Activated T-cell treated with anti-CD3 and anti-CD28 coated beads, Interleukin-2, amount 50 U/mL, for 72 hours (primary cell): Measurements from ENCODE around the gene BABAM2. TPM values are rescaled to one million over a fixed set of nuclear protein-coding genes. Genes with fewer than 3 reads are reported as not detected.
A peak's percentile ranks its signal among the peaks of the same experiment; 100 is the strongest.

Experiments used
- ATAC-seq, 2 donors: fragments of 150-1000 bp; cut with Tn5 transposase; replicated peaks in 1 of 2; 2 replicates each; pipeline ENCODE4 v1.10.0; 2021; ENCODE audit warnings: moderate library complexity in 2 of 2, mild to moderate bottlenecking in 1 of 2
- DNase-seq, 2 donors: peaks; one replicate each; pipeline ENCODE4 v3.0.0; 2021 to 2022; ENCODE audit warnings: mixed read lengths in 1 of 2
- H3K27ac Mint-ChIP-seq: one replicate; pipeline ENCODE4 v1.8.0; 2022; ENCODE audit warnings: mild to moderate bottlenecking, moderate library complexity, mixed read lengths
- H3K27me3 Mint-ChIP-seq: one replicate; pipeline ENCODE4 v1.8.0; 2022; ENCODE audit warnings: low read depth, mixed read lengths
- H3K36me3 Mint-ChIP-seq, 2 donors: one replicate each; pipeline ENCODE4 v1.8.0; 2022; ENCODE audit warnings: mixed read lengths in 2 of 2, mild to moderate bottlenecking in 1 of 2; ENCODE audit not compliant: insufficient read depth in 2 of 2
- H3K4me1 Mint-ChIP-seq: one replicate; pipeline ENCODE4 v1.8.0; 2022; ENCODE audit warnings: low read depth, mixed read lengths
- H3K4me3 Mint-ChIP-seq, 2 donors: one replicate each; pipeline ENCODE4 v1.8.0; 2022; ENCODE audit warnings: mild to moderate bottlenecking in 2 of 2, mixed read lengths in 2 of 2, moderate library complexity in 2 of 2
- H3K9me3 Mint-ChIP-seq, 2 donors: one replicate each; pipeline ENCODE4 v1.8.0; 2022; ENCODE audit warnings: mixed read lengths in 2 of 2
- total RNA-seq, 2 donors: library from RNA; stranded (reverse); gene quantifications; one replicate each; pipeline ENCODE4 v1.2.3, GENCODE V29; 2022

The BABAM2 gene
- total RNA-seq, 2 donors from 2014 or later: 96.6 to 97.2 TPM

DNA sequence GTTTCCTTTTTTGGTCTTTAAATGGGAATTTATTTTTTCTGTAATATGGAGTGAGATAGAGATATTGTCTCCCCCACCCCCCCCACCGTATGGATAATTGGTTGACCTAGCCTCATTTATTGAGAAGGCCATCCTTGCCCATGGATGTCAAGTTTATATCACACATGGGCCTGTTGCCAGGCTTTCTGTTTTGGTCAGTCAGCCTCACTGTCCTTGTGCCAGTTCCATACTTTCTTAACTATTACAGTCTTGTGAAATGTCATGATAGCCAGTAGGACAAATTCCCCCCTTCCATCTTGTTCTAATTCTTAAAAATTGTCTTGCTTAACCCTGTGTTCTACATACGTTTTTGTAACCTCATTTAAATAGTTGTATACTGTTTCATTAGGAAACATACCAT is 12.5 kb downstream of the BABAM2 start:
- H3K4me1 Mint-ChIP-seq: peaks cover 87% of the 10 kb centered on the region

DNA sequence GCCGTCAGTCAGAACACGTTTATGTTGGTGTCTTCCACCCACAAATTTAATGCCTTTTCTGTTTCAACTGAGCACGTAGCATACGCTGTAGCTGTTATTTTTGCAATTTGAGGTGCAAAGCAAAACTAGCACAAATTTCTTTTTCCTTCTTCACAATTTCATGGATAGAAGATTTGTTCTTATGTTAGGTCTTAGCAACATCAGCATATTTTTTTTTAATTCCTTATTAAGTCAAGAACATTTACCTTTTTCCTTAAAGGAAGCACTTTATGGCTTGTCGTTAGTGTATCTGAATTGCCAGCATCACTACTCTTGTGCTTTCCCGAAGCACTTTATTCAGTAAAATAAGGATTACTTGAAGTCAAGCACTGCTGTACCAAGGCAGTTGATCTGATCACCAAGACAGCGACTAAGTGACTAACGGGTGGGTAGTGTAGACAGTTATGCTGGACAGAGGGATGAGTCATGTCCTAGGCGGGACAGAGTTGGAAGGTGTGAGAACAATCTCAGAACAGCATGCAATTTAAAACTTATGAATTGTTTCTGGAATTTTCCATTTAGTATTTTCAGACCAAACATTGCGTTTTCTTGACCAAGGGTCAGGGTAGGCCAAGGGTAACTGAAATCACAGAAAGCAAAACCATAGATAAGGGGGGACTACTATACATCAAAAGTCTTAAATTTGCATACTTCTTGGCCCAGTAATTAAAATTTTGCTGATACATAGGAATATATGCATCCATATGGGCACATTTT is 13.3 kb downstream of the BABAM2 start:
- H3K4me3 Mint-ChIP-seq: peak overlapping the region; percentile 11 to 27
- peaks cover 20 to 23% of the 10 kb centered on the region in 2 donors for H3K36me3 Mint-ChIP-seq
- H3K27ac Mint-ChIP-seq: peak overlapping the region; percentile 88
- peaks cover 87% of the 10 kb centered on the region for H3K4me1 Mint-ChIP-seq
- no peaks in the 10 kb centered on the region for H3K27me3 Mint-ChIP-seq
- H3K9me3 Mint-ChIP-seq: peaks cover 1 to 4% of the 10 kb centered on the region in 2 donors
- DNase-seq: peak; percentile 21 to 30
- peak; percentile 48 to 57 for ATAC-seq

More for the DNA sequence above, 12.5 kb downstream of the BABAM2 start:
- Mint-ChIP-seq H3K27ac (peak overlapping the region; percentile 100), H3K27me3 (no peaks in the 10 kb centered on the region), H3K4me3 (peak overlapping the region; percentile 29 to 94), H3K9me3 (peaks cover 1 to 4% of the 10 kb centered on the region in 2 donors), H3K36me3 (peaks cover 20 to 26% of the 10 kb centered on the region in 2 donors)
- ATAC-seq (no peak), DNase-seq (no peak)

DNA sequence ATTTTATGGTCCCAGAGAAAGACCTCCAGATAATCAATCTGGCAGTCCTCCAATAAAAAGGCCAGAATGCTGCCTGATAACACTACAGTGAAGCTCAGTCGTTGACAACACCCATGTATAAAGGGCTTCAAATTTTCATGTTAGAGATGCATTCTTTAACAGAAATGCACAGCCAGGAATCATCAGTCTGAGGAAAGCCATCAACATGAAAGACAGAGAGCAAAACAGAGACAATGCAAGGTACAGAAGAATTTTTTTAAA is 13.8 kb downstream of the BABAM2 start:
- no peak overlapping the region for H3K27ac Mint-ChIP-seq
- no peak for DNase-seq
- peaks cover 91% of the 10 kb centered on the region for H3K4me1 Mint-ChIP-seq
- H3K4me3 Mint-ChIP-seq: no peak overlapping the region
- no peak for ATAC-seq
- H3K9me3 Mint-ChIP-seq: peaks cover 1 to 4% of the 10 kb centered on the region in 2 donors
- no peaks in the 10 kb centered on the region for H3K27me3 Mint-ChIP-seq
- H3K36me3 Mint-ChIP-seq: peaks cover 20 to 21% of the 10 kb centered on the region in 2 donors

DNA sequence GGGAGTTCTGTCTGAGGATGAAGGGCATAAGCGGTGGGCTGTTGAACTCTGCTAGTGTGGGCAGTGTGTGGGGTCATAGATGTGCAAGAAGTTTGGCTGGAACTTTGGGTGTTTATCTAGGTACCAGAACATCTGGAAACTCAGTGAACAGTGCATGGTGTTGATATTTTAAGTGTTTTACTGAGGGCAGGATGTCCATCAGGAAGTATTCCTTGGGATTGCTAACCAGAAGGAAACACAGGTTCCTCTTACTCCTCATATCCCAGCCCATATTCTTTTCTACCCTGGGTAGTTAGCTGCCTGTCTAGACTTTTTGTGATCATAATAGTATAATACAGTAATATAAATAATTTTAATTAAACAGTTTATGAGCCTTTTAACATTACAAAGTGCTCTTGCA is 15.5 kb downstream of the BABAM2 start:
- Mint-ChIP-seq H3K27me3 (no peaks in the 10 kb centered on the region), H3K27ac (no peak overlapping the region), H3K4me3 (no peak overlapping the region), H3K4me1 (peaks cover 84% of the 10 kb centered on the region), H3K36me3 (peaks cover 19 to 25% of the 10 kb centered on the region in 2 donors), H3K9me3 (peaks cover 1 to 4% of the 10 kb centered on the region in 2 donors)
- ATAC-seq: no peak
- DNase-seq: no peak

DNA sequence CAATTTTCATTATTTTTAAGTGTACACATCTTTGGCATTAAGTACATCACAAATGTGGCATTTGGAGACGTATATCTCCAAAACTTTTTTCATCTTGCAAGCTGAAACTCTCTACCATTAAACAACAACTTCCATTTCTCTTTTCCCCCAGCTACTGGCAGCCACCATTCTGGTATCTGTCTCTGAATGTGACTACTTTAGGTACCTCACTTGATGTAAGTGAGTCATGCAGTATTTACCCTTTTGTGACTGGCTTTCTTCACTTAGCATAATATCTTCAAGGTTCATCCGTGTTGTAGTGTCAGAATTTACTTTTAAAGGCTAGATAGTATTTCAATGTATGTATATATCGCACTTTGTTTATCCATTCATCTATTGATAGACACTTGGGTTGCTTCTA is 17.0 kb downstream of the BABAM2 start:
- H3K4me3 Mint-ChIP-seq: peak overlapping the region; percentile 18 to 21
- peak; percentile 91 to 92 for ATAC-seq
- H3K27me3 Mint-ChIP-seq: no peaks in the 10 kb centered on the region
- peaks cover 21 to 24% of the 10 kb centered on the region in 2 donors for H3K36me3 Mint-ChIP-seq
- DNase-seq: peak; percentile 21 to 24
- peaks cover 1 to 4% of the 10 kb centered on the region in 2 donors for H3K9me3 Mint-ChIP-seq
- H3K4me1 Mint-ChIP-seq: peaks cover 80% of the 10 kb centered on the region
- no peak overlapping the region for H3K27ac Mint-ChIP-seq

DNA sequence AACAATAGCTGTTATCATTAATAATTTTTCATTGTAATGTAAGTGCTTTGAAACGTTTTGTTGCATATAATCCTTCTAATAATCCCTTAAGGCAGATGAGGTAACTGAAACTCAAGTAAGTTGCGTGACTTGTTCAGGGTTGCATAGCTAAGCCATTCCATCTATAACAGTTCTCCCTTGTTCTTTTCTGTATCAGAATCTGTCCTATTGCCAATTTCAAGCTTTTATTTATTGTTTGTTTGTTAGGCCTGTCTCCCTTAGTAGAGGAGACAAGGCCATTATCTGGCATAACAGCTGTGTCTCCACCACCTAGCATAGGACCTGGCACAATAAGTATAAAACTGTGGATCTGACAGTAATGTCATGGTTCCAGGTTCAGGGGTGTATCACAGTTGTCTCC is 19.4 kb downstream of the BABAM2 start:
- Mint-ChIP-seq H3K36me3 (peaks cover 14 to 15% of the 10 kb centered on the region in 2 donors), H3K27me3 (no peaks in the 10 kb centered on the region), H3K27ac (no peak overlapping the region), H3K4me1 (peaks cover 60% of the 10 kb centered on the region), H3K9me3 (peaks cover 0 to 2% of the 10 kb centered on the region in 2 donors), H3K4me3 (no peak overlapping the region)
- DNase-seq: no peak
- no peak for ATAC-seq

DNA sequence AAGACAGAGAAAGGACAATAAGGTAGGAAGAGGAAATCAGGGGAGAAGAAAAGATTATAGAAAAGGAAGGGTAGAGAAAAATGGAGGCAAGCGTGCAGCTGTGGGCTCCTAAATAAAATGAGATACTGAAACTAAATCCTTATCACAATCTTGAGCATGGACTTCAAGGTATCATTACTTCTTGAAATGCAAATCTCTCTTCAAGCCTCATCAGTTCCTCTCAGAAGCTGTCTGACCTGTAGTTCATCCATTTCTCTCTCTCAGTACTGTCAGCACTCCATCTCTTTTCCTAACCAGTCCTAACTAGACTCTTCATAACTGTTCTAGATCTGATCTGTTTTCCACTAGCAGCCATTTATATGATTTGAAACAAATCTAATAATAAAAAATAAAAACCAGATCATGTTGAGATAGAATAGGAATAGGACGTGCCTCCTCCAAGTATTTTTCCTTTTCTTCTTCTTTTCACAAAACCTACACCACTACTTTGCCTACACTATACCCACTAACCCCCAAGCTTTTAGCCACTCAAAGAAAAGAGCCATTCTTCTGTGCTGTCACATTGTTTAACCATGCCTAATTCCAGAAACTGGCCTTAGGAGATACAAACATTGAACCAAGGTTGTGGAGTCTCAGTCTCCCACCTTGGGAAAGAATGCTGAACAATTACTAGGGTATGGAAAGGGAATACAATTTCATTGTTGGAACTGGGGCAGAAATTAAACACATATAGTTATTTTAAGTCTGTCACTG is 21.1 kb downstream of the BABAM2 start:
- DNase-seq (no peak), ATAC-seq (no peak)
- peaks cover 0 to 2% of the 10 kb centered on the region in 2 donors for H3K9me3 Mint-ChIP-seq
- no peak overlapping the region for H3K27ac Mint-ChIP-seq
- no peak overlapping the region for H3K4me3 Mint-ChIP-seq
- H3K4me1 Mint-ChIP-seq: peaks cover 47% of the 10 kb centered on the region
- H3K27me3 Mint-ChIP-seq: no peaks in the 10 kb centered on the region
- peaks cover 9 to 10% of the 10 kb centered on the region in 2 donors for H3K36me3 Mint-ChIP-seq

DNA sequence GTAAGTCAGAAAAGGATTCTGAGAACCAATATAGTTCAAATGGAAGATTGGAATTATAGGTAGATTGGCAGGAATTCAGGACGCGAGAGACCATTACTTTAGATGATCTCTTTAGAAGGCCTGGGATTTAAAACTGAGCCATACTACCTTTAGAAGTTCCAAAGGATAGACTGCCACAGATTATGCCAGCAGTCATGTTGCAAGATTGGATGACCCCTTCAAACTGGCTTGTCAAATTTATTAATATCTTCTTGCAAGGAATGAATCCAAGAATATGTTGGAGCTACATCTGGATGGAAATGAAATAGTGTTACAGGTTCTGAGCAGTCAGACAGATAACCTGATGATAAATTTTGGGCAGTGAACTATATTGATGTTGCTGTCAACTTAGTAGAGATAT is 22.0 kb downstream of the BABAM2 start:
- Mint-ChIP-seq H3K4me3 (no peak overlapping the region), H3K36me3 (peaks cover 8 to 10% of the 10 kb centered on the region in 2 donors), H3K27me3 (no peaks in the 10 kb centered on the region), H3K4me1 (peaks cover 39% of the 10 kb centered on the region), H3K27ac (peak overlapping the region; percentile 78), H3K9me3 (peaks cover 0 to 1% of the 10 kb centered on the region in 2 donors)
- DNase-seq (no peak), ATAC-seq (no peak)

DNA sequence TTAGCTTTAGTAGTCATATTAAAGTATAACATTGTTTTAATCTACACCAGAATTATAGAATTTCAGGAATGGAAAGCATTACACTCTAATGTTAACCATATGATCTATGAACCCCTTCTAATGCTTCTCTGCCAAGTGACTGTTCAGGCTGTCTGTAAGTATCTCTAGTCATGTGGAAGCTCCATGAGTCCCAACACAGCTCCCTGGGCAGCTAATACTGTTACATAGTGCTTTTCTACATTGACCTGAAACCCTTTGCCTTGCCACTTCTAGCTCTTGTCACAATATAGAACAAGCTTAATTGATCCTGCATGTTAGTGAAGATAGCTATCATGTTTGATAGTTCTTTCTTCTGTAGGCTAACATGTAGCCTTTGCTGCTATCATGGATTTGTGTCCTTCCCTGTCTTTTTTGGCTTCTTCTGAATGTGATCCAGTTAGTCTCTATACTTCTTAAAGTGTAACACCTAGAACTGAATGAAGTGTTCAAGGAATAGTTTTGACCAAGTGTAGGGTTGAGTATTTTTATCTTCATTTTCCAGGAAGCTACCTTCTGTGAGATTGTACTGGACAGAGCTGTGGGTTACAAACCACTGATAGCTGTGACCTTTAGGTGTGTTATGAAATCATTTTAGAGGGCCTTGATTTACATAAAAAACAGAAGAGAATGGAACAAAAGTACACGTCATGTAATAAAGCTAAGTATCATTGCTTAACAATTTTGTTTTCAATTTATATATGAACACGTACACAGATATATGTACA is 23.7 kb downstream of the BABAM2 start:
- no peaks in the 10 kb centered on the region for H3K27me3 Mint-ChIP-seq
- no peak for DNase-seq
- peak overlapping the region in 1 of 2 donors; percentile 1 for H3K4me3 Mint-ChIP-seq
- H3K4me1 Mint-ChIP-seq: peaks cover 22% of the 10 kb centered on the region
- peak; percentile 52 to 60 for ATAC-seq
- H3K36me3 Mint-ChIP-seq: peaks cover 5 to 11% of the 10 kb centered on the region in 2 donors
- H3K27ac Mint-ChIP-seq: no peak overlapping the region
- H3K9me3 Mint-ChIP-seq: no peaks in the 10 kb centered on the region

DNA sequence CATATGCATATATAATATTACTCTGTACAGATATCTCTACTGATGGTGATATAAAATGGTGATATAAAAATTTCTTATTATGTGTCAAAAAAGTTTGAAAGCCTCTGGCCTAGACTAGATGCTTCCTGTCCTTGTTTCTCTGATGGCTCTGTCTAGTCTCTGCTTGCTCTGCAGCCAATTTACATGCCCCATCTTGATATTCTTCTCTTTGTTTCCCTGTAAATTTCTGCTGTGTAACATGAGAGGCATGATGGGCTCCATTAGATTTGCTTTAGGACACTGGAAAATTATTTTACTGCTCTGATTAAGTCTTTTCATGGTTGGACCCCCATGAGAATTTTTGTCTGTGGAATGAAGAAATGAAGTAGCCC is 24.3 kb downstream of the BABAM2 start:
- Mint-ChIP-seq H3K9me3 (no peaks in the 10 kb centered on the region), H3K27me3 (no peaks in the 10 kb centered on the region), H3K4me3 (no peak overlapping the region), H3K36me3 (peaks cover 5 to 8% of the 10 kb centered on the region in 2 donors), H3K27ac (no peak overlapping the region), H3K4me1 (peaks cover 23% of the 10 kb centered on the region)
- no peak for DNase-seq
- ATAC-seq: peak in 1 of 2 donors; percentile 13

DNA sequence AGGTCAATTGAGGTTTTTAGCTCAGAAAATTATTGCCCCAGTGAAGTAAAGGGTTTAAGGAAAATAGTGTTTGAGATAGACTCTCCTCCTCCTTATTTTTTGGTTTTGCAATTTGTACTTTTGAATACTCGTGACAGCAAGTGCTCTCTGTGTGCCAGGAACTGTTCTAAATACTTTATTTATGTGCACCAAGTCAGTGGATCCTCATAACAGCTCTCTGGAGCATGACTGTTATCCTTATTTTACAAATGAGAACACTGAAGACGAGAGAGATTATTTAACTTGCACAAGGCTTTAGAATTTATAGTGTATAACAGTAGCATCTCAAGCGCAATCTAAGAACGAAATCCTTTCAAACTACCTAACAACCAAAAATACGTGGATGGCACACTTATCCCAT is 24.7 kb downstream of the BABAM2 start:
- Mint-ChIP-seq H3K9me3 (no peaks in the 10 kb centered on the region), H3K27ac (no peak overlapping the region), H3K4me1 (peaks cover 27% of the 10 kb centered on the region), H3K36me3 (peaks cover 5 to 8% of the 10 kb centered on the region in 2 donors), H3K4me3 (no peak overlapping the region), H3K27me3 (no peaks in the 10 kb centered on the region)
- DNase-seq: no peak
- no peak for ATAC-seq

DNA sequence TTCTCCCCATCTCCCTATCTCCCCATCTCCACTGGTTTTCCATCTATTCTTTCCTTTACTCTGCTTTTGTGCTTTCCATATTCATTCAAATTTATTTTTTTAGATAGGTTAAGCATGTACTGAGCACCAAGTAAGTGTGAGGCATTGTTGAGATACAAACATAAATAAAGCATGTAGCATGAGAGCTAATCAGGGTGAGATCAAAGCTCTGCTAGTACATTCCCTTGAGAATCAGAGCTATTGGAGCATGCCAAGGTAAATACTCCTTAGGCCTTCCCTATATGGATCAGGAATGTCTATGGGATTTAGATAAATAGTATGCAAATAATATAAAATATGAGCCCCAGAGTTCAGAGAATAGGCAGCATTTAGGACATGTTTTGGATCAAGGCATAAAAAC is 25.3 kb downstream of the BABAM2 start:
- peaks cover 5 to 8% of the 10 kb centered on the region in 2 donors for H3K36me3 Mint-ChIP-seq
- no peak overlapping the region for H3K27ac Mint-ChIP-seq
- no peak overlapping the region for H3K4me3 Mint-ChIP-seq
- peaks cover 31% of the 10 kb centered on the region for H3K4me1 Mint-ChIP-seq
- no peaks in the 10 kb centered on the region for H3K27me3 Mint-ChIP-seq
- no peaks in the 10 kb centered on the region for H3K9me3 Mint-ChIP-seq
- DNase-seq: no peak
- no peak for ATAC-seq
